Measurements from ENCODE around the gene CGN. TPM values are rescaled to one million over a fixed set of nuclear protein-coding genes. Genes with fewer than 3 reads are reported as not detected.

Gene CGN
- total and polyA plus RNA-seq, 2 donors (not counting 3 experiments of a cell fraction or from before 2014, with no cell fraction given), result 0.32 to 0.73 TPM

DNA sequence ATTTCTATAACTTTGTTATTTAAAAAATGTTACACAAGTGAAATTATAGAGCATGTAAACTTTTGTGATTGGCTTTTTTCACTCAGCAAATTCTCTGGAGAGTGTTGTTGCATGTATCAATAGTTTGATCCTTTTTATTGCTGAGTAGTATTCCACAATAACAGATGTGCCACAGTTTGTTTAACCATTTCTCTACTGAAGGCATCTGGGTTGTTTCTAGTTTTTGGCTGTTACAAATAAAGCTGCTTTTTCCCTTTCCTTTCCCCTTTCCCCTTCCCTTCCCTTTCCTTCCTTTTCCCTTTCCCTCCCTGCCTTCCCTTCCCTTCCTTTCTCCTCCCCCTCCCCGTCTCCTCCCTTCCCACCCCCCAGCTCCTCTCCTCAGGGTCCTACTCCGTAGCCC is 44.9 kb downstream of the CGN start:
- FAIRE-seq, result no peak
- no peak overlapping the region for H2AFZ ChIP-seq (ENCODE audit: low read depth, low read length)
- H3K4me1 ChIP-seq (ENCODE audit: control insufficient read depth, extremely low read depth, insufficient read depth, low read length), result no peaks in the 10 kb centered on the region
- no peak overlapping the region for H3K4me3 ChIP-seq (replicated peaks in 1 of 3; ENCODE audit: insufficient read depth in 1 of 3, low read depth in 1 of 3, low read length in 3 of 3)
- no peak overlapping the region for H3K27ac ChIP-seq (ENCODE audit: insufficient read depth, low read depth, low read length)
- no peaks in the 10 kb centered on the region for H3K79me2 ChIP-seq (ENCODE audit: control insufficient read depth, insufficient read depth, low read length)
- TF ChIP-seq FOS (IDR thresholded peaks at IDR 0.05; ENCODE audit: borderline replicate concordance, insufficient read depth, low read length), result no peak
- no peak for TF ChIP-seq MYC (IDR thresholded peaks at IDR 0.05; ENCODE audit: low read depth, low read length)
- no peak for TF ChIP-seq POLR2AphosphoS5 (IDR thresholded peaks at IDR 0.05; ENCODE audit: insufficient read depth, low read depth, low read length)
- no peak overlapping the region for H3K4me2 ChIP-seq (ENCODE audit: insufficient read depth, low read length)
- H3K9me1 ChIP-seq (replicated peaks; ENCODE audit: control insufficient read depth, extremely low read depth, insufficient read depth, low read length), result no peaks in the 10 kb centered on the region
- no peaks in the 10 kb centered on the region for H3K36me3 ChIP-seq (ENCODE audit: control insufficient read depth in 2 of 2, extremely low read depth in 1 of 2, insufficient read depth in 2 of 2, low read length in 2 of 2)
- no peaks in the 10 kb centered on the region for H4K20me1 ChIP-seq (replicated peaks; ENCODE audit: control insufficient read depth, extremely low read depth, insufficient read depth, low read length)
- H3K9me3 ChIP-seq (replicated peaks; ENCODE audit: control insufficient read depth, insufficient read depth, low read length), result no peaks in the 10 kb centered on the region
- dilution Hi-C loops (cut with MboI; ENCODE audit: extremely low pct_ligation_motif_present, low sequenced_read_pairs) (no loop called here), intact Hi-C loops (cut with micrococcal nuclease) (no loop called here)
- no peak for DNase-seq (ENCODE audit: low read depth, low spot score)
- no peaks in the 10 kb centered on the region for H3K27me3 ChIP-seq (ENCODE audit: control insufficient read depth in 2 of 2, insufficient read depth in 2 of 2, low read length in 2 of 2)
- no peak overlapping the region for H3K9ac ChIP-seq (replicated peaks; ENCODE audit: extremely low read depth, insufficient read depth, low read length)
- ChIA-PET CTCF (no interaction called here), POLR2A (no interaction called here)
- no TSS peak for BruUV-seq (replicated peaks)

GRCh38 chr1:151562661-151563060 is 51.5 kb downstream of the CGN start:
- no peak for FAIRE-seq
- Histone ChIP-seq H3K9ac (replicated peaks; ENCODE audit: extremely low read depth, insufficient read depth, low read length) (no peak overlapping the region), H3K79me2 (ENCODE audit: control insufficient read depth, insufficient read depth, low read length) (no peaks in the 10 kb centered on the region), H3K4me2 (ENCODE audit: insufficient read depth, low read length) (no peak overlapping the region), H3K27me3 (ENCODE audit: control insufficient read depth in 2 of 2, insufficient read depth in 2 of 2, low read length in 2 of 2) (no peaks in the 10 kb centered on the region), H3K9me3 (replicated peaks; ENCODE audit: control insufficient read depth, insufficient read depth, low read length) (no peaks in the 10 kb centered on the region), H4K20me1 (replicated peaks; ENCODE audit: control insufficient read depth, extremely low read depth, insufficient read depth, low read length) (no peaks in the 10 kb centered on the region), H2AFZ (ENCODE audit: low read depth, low read length) (no peak overlapping the region), H3K4me3 (replicated peaks in 1 of 3; ENCODE audit: insufficient read depth in 1 of 3, low read depth in 1 of 3, low read length in 3 of 3) (no peak overlapping the region), H3K36me3 (ENCODE audit: control insufficient read depth in 2 of 2, extremely low read depth in 1 of 2, insufficient read depth in 2 of 2, low read length in 2 of 2) (no peaks in the 10 kb centered on the region), H3K4me1 (ENCODE audit: control insufficient read depth, extremely low read depth, insufficient read depth, low read length) (no peaks in the 10 kb centered on the region), H3K9me1 (replicated peaks; ENCODE audit: control insufficient read depth, extremely low read depth, insufficient read depth, low read length) (no peaks in the 10 kb centered on the region), H3K27ac (ENCODE audit: insufficient read depth, low read depth, low read length) (no peak overlapping the region)
- intact Hi-C loops (cut with micrococcal nuclease) (no loop called here), dilution Hi-C loops (cut with MboI; ENCODE audit: extremely low pct_ligation_motif_present, low sequenced_read_pairs) (no loop called here)
- no peak for DNase-seq (ENCODE audit: low read depth, low spot score)
- TF ChIP-seq MYC (IDR thresholded peaks at IDR 0.05; ENCODE audit: low read depth, low read length), result no peak
- no peak for TF ChIP-seq POLR2A (IDR thresholded peaks at IDR 0.05; ENCODE audit: low read depth, low read length)
- no peak for TF ChIP-seq EZH2 (IDR thresholded peaks at IDR 0.05; ENCODE audit: borderline replicate concordance, low read depth, low read length, severe bottlenecking)
- TF ChIP-seq JUN (IDR thresholded peaks at IDR 0.05; ENCODE audit: borderline replicate concordance, insufficient read depth, insufficient read length, low read depth), result no peak
- no peak for TF ChIP-seq POLR2AphosphoS5 (IDR thresholded peaks at IDR 0.05; ENCODE audit: insufficient read depth, low read depth, low read length)
- TF ChIP-seq, protein P1, sequence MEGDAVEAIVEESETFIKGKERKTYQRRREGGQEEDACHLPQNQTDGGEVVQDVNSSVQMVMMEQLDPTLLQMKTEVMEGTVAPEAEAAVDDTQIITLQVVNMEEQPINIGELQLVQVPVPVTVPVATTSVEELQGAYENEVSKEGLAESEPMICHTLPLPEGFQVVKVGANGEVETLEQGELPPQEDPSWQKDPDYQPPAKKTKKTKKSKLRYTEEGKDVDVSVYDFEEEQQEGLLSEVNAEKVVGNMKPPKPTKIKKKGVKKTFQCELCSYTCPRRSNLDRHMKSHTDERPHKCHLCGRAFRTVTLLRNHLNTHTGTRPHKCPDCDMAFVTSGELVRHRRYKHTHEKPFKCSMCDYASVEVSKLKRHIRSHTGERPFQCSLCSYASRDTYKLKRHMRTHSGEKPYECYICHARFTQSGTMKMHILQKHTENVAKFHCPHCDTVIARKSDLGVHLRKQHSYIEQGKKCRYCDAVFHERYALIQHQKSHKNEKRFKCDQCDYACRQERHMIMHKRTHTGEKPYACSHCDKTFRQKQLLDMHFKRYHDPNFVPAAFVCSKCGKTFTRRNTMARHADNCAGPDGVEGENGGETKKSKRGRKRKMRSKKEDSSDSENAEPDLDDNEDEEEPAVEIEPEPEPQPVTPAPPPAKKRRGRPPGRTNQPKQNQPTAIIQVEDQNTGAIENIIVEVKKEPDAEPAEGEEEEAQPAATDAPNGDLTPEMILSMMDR (IDR thresholded peaks at IDR 0.05; ENCODE audit: extremely low read depth in 1 of 2, insufficient read depth in 1 of 2, low read depth in 1 of 2, low read length in 2 of 2), result no peak
- no peak for TF ChIP-seq GATA2 (IDR thresholded peaks at IDR 0.05; ENCODE audit: insufficient read depth, insufficient read length, low read depth, low read length)
- no peak for TF ChIP-seq FOS (IDR thresholded peaks at IDR 0.05; ENCODE audit: borderline replicate concordance, insufficient read depth, low read length)
- no peak for TF ChIP-seq MAX (IDR thresholded peaks at IDR 0.05; ENCODE audit: insufficient read depth, insufficient read length)
- ChIA-PET CTCF (interaction anchor here (0.8 kb wide), 1 partner anchor 172 kb away, joined by 3 read pairs; no protein-coding TSS in a partner anchor), POLR2A (no interaction called here)
- no TSS peak for BruUV-seq (replicated peaks)
